Measurements from ENCODE around the gene DLEC1.
"Not testable (repeated sequence)": the region's sequence is repeated elsewhere in the genome, so short reads cannot be mapped to it uniquely, and the experiment has no call there.

The DLEC1 gene

DNA sequence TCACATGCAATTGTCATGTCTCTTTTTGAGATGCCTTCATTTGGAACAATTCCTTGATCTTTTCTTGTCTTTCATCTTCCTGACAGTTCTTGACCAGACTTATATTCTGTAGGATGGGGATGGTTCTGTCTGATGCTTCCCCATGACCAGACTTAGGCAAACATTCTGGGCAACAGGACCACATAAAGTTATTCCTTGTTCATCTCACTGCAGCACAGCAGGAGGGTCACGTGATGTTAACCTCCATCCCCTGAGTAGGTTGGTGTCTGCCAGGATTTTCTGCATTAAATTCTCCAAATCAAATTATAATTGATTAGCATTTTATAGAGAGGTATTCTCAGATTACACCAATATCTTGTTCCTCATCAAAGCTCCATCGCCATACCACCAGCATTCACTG is 7.8 kb downstream of the DLEC1 start:
- DNase-seq: no peak

DNA sequence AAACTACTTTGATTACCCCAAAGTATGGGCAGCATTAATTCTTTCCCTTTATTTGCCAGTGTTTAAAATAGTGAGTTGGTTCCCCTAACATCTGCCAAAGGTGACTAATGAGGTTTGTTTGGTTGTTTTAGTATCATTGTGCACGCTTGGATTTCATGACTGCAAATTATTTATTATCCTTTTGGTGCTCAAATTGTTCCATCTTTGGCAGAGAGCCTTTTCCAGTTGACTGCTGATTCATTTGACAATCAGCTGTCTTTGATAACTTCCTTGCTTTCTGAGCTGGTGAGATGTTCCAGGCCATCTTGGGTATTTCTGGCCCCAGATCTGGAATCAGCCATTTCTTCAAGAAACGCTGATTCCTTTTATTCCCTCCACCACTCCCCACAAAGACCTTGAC is 8.9 kb downstream of the DLEC1 start:
- no peak for DNase-seq

DNA sequence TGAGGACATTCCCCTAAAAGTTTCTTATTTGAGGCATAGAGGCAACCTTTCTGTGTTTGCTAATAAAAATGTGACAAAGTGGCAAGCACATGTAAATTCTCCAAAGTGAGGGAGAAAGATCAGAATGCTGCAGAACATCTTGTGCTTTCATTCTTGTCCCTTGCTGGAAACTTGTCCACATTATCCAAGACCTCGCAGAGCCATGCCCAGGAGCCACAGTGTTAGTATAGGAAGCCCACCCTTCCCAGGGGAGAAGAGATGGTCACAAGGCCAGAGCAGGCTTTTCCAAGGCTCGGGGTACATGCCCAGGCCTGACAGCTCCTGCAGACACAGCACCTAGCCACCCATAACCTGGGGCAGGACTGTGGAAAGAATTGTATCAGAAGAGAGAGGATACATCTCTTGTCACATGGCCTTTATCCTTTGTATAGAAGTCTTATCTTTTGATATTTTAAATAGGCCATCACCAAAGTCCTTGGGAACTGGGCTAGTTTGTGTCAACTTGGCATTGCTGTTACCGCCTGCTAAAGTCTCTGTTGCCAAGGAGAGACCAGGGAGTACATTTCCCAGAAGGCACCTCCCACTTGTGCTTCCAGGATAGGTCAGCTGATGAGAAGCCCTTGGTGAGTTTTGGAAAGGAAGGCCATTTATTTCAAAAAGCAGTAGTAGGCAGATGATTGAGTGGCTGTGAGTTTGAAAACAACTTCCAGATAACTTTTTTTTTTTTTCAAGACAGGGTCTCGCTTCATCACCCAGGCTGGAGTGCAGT is 10.5 kb downstream of the DLEC1 start:
- no peak for DNase-seq

GRCh38 chr3:38051131-38051530 is 12.1 kb downstream of the DLEC1 start:
- DNase-seq: no peak

GRCh38 chr3:38053286-38053685 is 14.3 kb downstream of the DLEC1 start:
- not testable (repeated sequence) for DNase-seq

GRCh38 chr3:38053813-38054498 is 14.9 kb downstream of the DLEC1 start:
- DNase-seq: not testable (repeated sequence)

DNA sequence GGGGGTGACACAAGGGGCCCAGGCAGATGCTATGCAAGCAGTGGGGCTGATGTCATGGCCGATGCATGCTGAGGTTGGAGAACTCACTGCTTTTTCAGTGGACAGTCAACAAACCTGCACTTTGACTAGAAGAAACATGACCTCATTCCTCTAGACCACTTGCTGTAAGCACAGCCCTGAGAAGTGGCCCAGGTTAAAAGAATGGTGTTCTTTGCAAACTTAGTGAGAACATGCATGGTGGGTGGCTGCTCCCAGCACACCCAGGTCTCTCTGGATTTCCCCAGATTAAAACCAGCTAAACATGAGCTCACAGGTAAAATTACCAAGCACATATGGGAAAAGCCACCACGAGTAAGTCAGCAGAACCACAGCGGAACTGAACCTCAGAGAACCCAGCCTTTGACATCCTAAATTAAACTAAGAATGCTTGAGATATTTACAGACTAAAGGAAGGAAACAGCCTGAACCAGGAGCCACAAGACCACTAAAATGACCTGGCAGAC is 15.5 kb downstream of the DLEC1 start:
- DNase-seq: peak; percentile 20

DNA sequence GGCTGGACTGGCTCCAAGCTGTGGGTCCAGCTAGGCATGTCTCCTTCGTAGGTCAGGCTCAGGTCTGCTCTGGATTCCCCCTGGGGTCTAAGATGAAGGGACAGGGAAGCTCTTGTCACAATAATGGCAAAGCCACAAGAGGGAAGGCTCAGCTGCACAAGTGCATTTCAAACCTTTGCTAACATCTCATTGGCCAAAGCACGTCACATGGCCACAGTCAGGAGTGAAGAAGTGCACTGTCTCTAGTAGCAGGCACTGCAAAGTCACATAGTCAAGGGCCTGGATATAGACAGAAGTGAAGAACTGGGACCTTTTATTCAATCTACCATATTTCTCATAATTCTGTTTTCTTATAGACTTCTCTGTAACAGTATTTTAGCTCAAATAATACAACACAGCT is 20.1 kb downstream of the DLEC1 start:
- no peak for DNase-seq

DNA sequence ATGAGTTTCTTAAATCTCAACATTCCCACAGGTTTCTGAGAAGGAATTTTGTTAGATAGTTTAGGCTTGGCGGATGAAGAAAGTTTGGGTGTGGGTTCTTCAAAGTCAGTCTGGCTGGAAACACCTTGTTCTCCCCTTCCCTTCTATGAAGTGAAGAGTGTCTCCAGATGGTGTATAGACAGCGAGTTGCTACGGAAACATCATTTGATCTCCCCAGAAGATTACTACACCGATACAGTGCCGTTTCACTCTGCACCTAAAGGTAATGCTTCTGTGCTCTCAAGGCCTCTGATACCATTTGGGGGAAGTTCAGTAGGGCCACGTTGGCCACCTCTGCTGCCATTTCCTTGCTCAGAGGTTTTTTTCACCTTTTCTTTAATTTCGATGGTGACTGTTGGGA is 20.6 kb downstream of the DLEC1 start:
- no peak for DNase-seq

- DNase-seq: no peak
Measured at GRCh38 chr3:38062809-38063208, 23.8 kb downstream of the DLEC1 start.

DNA sequence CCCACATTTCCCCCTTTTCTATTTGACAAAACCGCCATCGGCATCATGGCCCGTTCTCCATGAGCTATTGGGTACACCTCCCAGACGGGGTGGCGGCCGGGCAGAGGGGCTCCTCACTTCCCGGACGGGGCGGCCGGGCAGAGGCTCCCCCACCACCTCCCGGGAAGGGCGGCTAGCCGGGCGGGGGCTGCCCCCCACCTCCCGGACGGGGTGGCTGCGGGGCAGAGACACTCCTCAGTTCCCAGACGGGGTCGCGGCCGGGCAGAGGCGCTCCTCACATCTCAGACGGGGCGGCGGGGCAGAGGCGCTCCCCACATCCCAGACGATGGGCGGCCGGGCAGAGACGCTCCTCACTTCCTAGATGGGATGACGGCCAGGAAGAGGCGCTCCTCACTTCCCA is 25.4 kb downstream of the DLEC1 start:
- DNase-seq: not testable (repeated sequence)

DNA sequence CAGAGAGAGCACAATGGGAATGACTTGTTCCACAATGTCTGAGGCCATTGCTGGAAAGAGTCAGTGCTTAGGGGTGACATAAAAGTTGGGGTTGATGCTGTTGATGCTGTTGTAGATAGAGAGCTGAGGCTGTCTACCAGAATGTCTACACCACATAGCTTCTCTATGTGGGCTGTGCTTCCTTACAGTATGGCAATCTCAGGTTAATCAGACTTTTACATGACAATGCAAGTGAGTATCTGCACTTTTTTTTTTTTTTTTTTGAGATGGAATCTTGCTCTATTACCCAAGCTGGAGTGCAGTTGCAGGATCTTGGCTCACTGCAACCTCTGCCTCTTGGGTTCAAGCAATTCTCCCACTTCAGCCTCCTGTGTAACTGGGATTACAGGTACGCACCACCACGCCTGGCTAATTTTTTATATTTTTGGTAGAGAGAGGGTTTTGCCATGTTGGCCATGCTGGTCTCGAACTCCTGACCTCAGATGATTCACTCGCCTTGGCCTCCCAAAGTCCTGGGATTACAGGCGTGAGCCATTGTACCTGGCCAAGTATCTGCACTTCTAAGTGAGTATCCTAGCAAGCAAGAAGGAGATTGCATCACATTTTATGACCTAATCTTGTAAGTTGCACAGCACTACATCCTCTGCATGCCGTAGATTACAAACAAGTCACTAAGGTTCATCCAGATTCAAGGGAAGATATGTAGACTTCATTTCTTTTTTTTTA is 28.7 kb downstream of the DLEC1 start:
- DNase-seq: no peak

- DNase-seq: no peak
Measured at GRCh38 chr3:38070013-38070412, 31.0 kb downstream of the DLEC1 start.

- DNase-seq: not testable (repeated sequence)
Measured at GRCh38 chr3:38077073-38077472, 38.1 kb downstream of the DLEC1 start.

- not testable (repeated sequence) for DNase-seq
Measured at GRCh38 chr3:38082296-38082695, 43.3 kb downstream of the DLEC1 start.

DNA sequence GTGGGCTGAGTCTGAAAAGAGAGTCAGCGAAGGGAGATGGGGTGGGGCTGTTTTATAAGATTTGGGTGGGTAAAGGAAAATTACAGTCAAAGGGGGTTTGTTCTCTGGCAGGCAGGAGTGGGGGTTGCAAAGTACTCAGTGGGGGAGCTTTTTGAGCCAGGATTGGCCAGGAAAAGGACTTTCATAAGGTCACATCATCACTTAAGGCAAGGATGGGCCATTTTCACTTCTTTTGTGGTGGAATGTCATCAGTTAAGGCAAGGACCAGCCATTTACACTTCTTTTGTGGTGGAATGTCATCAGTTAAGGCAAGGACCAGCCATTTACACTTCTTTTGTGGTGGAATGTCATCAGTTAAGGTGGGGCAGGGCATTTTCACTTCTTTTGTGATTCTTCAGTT is 44.2 kb downstream of the DLEC1 start:
- not testable (repeated sequence) for DNase-seq

- DNase-seq: no peak
Measured at GRCh38 chr3:38083871-38084333, 44.9 kb downstream of the DLEC1 start.

DNA sequence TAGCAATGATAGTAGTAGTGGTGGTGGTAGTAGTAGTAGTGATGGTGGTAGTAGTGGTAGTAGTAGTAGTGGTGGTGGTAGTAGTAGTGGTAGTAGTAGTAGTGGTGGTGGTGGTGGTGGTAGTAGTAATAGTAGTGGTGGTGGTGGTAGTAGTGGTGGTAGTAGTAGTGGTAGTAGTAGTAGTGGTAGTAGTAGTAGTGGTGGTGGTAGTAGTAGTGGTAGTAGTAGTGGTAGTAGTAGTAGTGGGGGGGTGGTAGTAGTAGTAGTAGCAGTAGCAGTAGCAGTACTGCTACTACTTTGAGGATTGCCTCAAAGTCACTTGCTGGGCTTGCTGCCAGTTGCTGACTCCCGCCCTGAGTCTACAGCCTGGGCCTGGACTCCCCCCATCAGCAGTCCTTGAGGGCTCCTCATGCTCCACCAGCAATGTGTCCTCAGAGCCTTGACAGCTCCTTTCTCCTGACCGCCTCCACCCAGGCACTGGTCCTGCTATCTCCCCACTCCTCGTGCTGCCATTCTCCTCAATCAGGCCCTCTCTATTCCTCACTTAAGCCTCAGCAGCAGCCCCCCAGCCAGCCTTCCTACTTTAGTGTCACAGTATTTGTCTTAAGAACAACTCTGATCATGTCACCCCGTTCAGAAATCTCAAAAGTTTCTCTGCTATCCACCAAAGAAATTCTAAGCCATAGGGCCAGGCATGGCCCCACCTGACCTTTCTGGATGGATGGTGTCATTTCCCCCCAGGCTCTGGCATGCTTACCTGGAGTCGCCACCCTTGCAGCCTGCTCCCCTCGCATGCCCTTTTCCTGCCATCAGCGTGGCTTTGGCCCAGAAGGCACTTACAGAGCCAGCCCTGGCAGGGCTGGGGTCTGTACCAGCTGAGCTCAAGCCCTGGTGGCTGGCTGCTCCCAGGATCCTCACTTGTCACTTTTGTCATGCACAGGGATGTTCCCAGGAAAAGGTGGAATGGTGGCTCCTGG is 45.6 kb downstream of the DLEC1 start:
- DNase-seq: peak; percentile 16

GRCh38 chr3:38085311-38085942 is 46.4 kb downstream of the DLEC1 start:
- DNase-seq: no peak

GRCh38 chr3:38085943-38086324 is 46.9 kb downstream of the DLEC1 start:
- DNase-seq: no peak

- DNase-seq: no peak
Measured at GRCh38 chr3:38086496-38086895, 47.5 kb downstream of the DLEC1 start.

GRCh38 chr3:38087278-38087677 is 48.3 kb downstream of the DLEC1 start:
- not testable (repeated sequence) for DNase-seq
